ENCODE data around the gene WDR47. TPM values are rescaled to one million over a fixed set of nuclear protein-coding genes. Genes with fewer than 3 reads are reported as not detected.

Gene WDR47
- total RNA-seq, 1 experiment from 2014 or later, result 6.4 TPM

DNA sequence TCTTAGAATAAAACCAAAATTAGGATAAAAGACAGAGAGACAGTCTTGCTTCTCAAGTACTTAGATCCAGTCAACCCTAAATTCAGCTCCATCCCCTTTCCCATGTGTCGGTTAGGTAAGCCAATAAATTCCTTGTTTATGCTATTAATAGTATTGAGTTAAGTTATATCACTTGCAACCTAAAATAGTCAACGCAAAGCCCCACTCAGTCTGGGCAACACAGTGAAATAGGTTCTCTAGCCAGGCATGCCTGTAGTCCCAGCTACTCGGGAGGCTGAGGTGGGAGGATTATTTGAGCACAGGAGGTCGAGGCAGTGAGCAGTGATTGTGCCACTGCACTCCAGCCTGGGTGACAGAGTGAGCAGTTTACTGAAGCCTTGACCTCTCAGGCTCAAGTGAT lies 19.3 kb upstream of the WDR47 start:
- H3K4me3 ChIP-seq, result no peak overlapping the region
- H3K9me2 ChIP-seq (ENCODE audit: insufficient read depth), result no peaks in the 10 kb centered on the region
- no peaks in the 10 kb centered on the region for H3K9me3 ChIP-seq (ENCODE audit: insufficient read depth, low read depth)
- ChIA-PET CTCF (no interaction called here), POLR2A (ENCODE audit: unreplicated experiment) (no interaction called here)
- peaks cover 13% of the 10 kb centered on the region; the same call in 1 of the 2 replicates for H3K36me3 ChIP-seq (ENCODE audit: low read depth)
- H3K4me1 ChIP-seq (replicated peaks; ENCODE audit: insufficient read depth), result no peaks in the 10 kb centered on the region
- no TSS peak for BruUV-seq (replicated peaks)
- H2AFZ ChIP-seq, result no peak overlapping the region
- H3K79me2 ChIP-seq (ENCODE audit: low read depth), result no peaks in the 10 kb centered on the region
- H3K27me3 ChIP-seq (ENCODE audit: insufficient read depth, low read depth), result no peaks in the 10 kb centered on the region
- peaks cover 11% of the 10 kb centered on the region; the same call in 1 of the 2 replicates for H3F3A ChIP-seq (ENCODE audit: insufficient read depth, low read depth)
- no peak overlapping the region for H3K4me2 ChIP-seq
- H4K20me1 ChIP-seq (ENCODE audit: insufficient read depth), result no peaks in the 10 kb centered on the region
- no peak for DNase-seq
- TF ChIP-seq, protein P1, sequence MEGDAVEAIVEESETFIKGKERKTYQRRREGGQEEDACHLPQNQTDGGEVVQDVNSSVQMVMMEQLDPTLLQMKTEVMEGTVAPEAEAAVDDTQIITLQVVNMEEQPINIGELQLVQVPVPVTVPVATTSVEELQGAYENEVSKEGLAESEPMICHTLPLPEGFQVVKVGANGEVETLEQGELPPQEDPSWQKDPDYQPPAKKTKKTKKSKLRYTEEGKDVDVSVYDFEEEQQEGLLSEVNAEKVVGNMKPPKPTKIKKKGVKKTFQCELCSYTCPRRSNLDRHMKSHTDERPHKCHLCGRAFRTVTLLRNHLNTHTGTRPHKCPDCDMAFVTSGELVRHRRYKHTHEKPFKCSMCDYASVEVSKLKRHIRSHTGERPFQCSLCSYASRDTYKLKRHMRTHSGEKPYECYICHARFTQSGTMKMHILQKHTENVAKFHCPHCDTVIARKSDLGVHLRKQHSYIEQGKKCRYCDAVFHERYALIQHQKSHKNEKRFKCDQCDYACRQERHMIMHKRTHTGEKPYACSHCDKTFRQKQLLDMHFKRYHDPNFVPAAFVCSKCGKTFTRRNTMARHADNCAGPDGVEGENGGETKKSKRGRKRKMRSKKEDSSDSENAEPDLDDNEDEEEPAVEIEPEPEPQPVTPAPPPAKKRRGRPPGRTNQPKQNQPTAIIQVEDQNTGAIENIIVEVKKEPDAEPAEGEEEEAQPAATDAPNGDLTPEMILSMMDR (conservative IDR thresholded peaks at IDR 0.05), result no peak
- TF ChIP-seq EZH2 (IDR thresholded peaks at IDR 0.05; ENCODE audit: low read depth), result no peak
- no peak overlapping the region for H3K27ac ChIP-seq
- intact Hi-C loops (cut with micrococcal nuclease; ENCODE audit: unreplicated experiment), result no loop called here

GRCh38 chr1:109060707-109061106 lies 18.8 kb upstream of the WDR47 start:
- H3K27ac ChIP-seq, result no peak overlapping the region
- H3K4me1 ChIP-seq (replicated peaks; ENCODE audit: insufficient read depth), result no peaks in the 10 kb centered on the region
- H3K4me2 ChIP-seq, result no peak overlapping the region
- no peaks in the 10 kb centered on the region for H3K9me3 ChIP-seq (ENCODE audit: insufficient read depth, low read depth)
- H3K79me2 ChIP-seq (ENCODE audit: low read depth), result no peaks in the 10 kb centered on the region
- H3K27me3 ChIP-seq (ENCODE audit: insufficient read depth, low read depth), result no peaks in the 10 kb centered on the region
- TF ChIP-seq, protein P1 (conservative IDR thresholded peaks at IDR 0.05), result no peak
- no peak for TF ChIP-seq EZH2 (IDR thresholded peaks at IDR 0.05; ENCODE audit: low read depth)
- ChIA-PET POLR2A (ENCODE audit: unreplicated experiment) (no interaction called here), CTCF (no interaction called here)
- H3K4me3 ChIP-seq, result no peak overlapping the region
- DNase-seq, result no peak
- H3F3A ChIP-seq (ENCODE audit: insufficient read depth, low read depth), result peaks cover 10% of the 10 kb centered on the region; the same call in 1 of the 2 replicates
- BruUV-seq (replicated peaks), result no TSS peak
- H4K20me1 ChIP-seq (ENCODE audit: insufficient read depth), result no peaks in the 10 kb centered on the region
- no peak overlapping the region for H2AFZ ChIP-seq
- H3K36me3 ChIP-seq (ENCODE audit: low read depth), result peaks cover 13% of the 10 kb centered on the region; the same call in 1 of the 2 replicates
- H3K9me2 ChIP-seq (ENCODE audit: insufficient read depth), result no peaks in the 10 kb centered on the region
- intact Hi-C loops (cut with micrococcal nuclease; ENCODE audit: unreplicated experiment), result no loop called here

GRCh38 chr1:109059026-109059425 lies 17.1 kb upstream of the WDR47 start:
- Histone ChIP-seq H3K4me3 (no peak overlapping the region), H3K9me3 (ENCODE audit: insufficient read depth, low read depth) (no peaks in the 10 kb centered on the region), H3K36me3 (ENCODE audit: low read depth) (no peaks in the 10 kb centered on the region), H3K79me2 (ENCODE audit: low read depth) (no peaks in the 10 kb centered on the region), H3K27me3 (ENCODE audit: insufficient read depth, low read depth) (no peaks in the 10 kb centered on the region), H3K4me2 (no peak overlapping the region), H3K4me1 (replicated peaks; ENCODE audit: insufficient read depth) (no peaks in the 10 kb centered on the region), H3K27ac (no peak overlapping the region), H4K20me1 (ENCODE audit: insufficient read depth) (no peaks in the 10 kb centered on the region), H2AFZ (no peak overlapping the region), H3K9me2 (ENCODE audit: insufficient read depth) (no peaks in the 10 kb centered on the region), H3F3A (ENCODE audit: insufficient read depth, low read depth) (peaks cover 5% of the 10 kb centered on the region; the same call in 1 of the 2 replicates)
- no peak for DNase-seq
- no TSS peak for BruUV-seq (replicated peaks)
- ChIA-PET CTCF (no interaction called here), POLR2A (ENCODE audit: unreplicated experiment) (no interaction called here)
- TF ChIP-seq, protein P1 (conservative IDR thresholded peaks at IDR 0.05), result no peak
- no peak for TF ChIP-seq EZH2 (IDR thresholded peaks at IDR 0.05; ENCODE audit: low read depth)
- intact Hi-C loops (cut with micrococcal nuclease; ENCODE audit: unreplicated experiment), result no loop called here

All from PC-9 (cell line).